ENCODE results near the gene ARHGAP27.
"Not testable (repeated sequence)": the region's sequence is repeated elsewhere in the genome, so short reads cannot be mapped to it uniquely, and the experiment has no call there.

The ARHGAP27 gene

GRCh38 chr17:45445901-45446743, 13.5 kb upstream of the ARHGAP27 start:
- not testable (repeated sequence) for DNase-seq (ENCODE audit: low read depth in 2 of 2)

DNA sequence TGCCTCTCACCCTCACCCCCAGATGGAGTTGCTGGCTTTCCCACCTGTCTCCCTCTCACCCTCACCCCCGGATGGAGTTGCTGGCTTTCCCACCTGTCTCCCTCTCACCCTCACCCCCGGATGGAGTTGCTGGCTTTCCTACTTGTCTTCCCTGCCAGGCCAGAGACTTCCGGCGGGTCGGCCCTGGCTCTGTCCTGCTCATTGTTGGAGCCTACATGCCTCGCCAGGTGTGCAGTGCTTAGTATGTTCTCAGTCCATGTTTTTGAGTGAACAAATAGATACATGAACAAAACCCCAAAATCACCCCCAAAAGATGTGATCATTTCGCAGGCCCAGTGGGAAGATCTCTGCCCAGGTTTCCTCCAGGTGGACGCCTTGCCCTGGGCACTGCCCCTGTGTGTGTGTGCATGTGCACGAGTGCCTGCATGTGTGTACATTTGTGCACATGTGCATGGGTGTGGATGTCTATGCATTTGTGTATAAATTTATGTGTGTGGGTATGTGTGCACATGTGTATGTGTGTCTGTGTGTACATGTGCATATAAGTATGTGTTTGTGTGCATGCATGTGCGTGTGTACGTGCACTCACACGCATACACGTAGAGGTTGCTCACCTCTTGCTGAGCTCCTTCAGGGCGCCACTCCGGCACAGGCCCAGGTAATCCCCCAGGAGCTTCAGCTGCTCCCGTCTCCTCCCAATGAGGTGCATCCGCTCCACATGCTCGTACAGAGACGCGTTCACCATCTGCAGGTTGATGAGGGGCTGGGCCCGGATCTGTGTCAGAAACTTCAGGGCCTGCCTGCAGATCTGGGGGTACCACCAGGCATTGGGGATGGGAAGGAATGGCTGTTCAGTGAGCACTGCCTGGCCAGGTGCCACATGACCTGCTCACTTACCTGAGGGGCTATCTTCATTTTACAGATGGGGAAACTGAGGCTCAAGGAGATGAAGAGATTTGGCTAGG, 12.5 kb upstream of the ARHGAP27 start:
- not testable (repeated sequence) for DNase-seq (ENCODE audit: low read depth in 2 of 2)

- DNase-seq (ENCODE audit: low read depth in 2 of 2), result not testable (repeated sequence)
These were observed 11.6 kb upstream of the ARHGAP27 start for GRCh38 chr17:45444301-45444700.

DNA sequence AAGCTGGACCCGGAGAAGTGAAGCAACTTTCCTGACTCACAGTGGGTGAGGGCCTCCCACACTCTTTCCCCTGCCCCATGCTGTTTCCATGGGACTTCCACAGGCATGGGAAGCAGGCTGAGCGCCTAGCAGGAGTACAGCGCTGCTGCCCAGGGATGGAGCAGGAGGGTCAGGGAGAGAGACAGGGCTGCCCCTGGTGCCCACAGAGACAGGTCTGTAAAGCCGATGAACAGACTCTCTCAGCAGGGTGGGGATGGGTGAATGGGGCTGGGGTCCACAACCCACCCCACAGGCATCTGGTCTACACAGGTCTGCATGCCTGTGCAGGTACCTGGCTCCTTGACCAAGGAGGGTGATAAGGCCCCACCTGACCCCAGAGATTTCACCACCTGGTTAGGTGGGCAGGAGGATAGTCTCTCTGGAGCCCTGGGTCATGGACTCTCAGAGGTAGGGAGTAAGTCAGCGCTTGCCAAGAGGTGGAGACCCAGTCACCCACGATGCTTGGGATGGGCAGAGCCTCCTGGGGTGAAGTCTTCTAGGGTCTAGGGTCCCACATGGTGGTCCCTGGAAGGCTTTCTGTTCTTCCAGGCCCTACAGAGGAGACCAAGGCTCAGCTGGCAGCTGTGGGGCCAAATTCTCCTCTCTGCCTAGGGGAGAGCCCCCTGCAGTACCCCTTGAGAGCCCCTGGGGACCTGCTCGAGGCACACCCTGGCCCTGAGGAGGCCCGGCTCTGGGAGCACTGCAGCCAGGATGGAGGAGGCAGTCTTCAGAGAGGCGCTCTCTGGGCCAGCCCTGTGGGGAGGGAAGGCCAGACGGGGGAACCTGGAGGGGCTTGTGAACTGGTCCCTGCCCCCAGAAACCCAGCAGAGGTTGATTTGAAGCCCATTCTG, 10.9 kb upstream of the ARHGAP27 start:
- DNase-seq (ENCODE audit: low read depth in 2 of 2), result not testable (repeated sequence)

DNA sequence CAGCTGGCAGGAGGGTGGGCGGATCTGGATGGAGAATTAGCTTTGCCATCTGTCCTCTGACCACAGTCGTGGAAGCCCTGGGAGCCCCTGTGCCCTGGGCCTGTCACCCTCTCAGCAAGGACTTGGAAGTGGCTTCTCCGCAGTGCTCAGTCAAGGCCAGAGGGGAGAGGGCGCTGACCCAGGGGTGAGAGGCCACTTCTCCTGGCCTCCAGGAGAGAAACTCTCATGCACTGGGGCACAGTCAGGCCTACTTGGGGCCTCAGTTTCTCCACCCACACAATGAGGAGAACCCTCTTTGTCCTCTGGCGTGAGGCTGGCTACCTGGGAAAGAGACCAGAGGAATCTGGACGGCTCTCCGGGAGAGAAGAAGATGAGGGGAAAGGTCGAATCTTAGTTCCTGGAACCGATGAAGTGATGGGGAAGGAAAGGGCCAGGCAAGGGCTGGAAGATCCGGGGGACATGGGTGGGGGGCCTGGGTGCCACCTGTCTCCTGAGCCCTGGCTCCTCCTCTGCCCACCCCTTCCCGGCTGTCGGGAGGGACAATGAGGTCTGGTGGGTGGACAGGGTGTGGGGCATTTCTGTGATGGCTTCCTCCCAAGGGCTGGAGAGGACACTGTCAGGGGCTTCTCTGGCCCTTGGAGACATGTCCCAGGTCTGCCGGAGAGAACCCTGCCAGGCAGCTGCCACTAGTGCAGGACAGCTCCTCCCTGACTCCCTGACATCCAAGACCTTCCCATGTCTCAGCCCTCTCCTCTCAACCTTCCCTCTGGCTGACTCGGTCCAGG, 9.0 kb upstream of the ARHGAP27 start:
- no peak for DNase-seq (ENCODE audit: low read depth in 2 of 2)

DNA sequence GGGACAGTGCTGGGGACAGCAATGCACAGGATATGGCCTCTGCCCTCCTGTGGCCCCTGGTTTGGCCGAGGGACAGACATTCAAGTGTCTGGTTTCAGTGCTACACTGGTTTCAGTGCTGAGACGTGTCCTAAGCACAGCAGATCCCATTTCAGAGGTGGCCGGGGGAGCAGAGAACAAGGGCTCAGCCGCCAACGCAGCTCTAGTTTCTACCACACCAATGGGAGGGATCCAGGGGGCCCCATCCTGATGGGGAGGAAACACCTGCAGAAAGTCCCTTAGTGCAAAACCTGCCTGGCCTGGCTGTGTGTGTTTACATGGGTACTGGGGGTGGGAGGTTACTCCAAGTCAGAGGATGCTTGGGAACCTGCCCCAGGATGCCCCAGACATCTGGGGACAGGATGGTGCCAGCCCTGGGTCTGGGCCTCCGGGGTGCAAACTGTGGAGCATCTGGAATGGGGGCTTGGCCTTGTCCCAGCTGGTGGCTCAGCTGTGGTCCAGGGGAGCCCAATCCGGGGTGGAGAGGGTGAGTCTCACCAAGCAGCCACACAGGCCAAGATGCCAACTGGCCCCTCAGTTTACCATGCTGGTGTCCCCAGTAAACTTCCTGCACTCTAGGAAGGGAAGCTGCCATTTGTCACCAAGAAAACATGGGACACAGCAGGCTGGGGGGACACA, 8.3 kb upstream of the ARHGAP27 start:
- DNase-seq (ENCODE audit: low read depth in 2 of 2), result not testable (repeated sequence)

- DNase-seq (ENCODE audit: low read depth in 2 of 2), result no peak
These were observed 7.6 kb upstream of the ARHGAP27 start for GRCh38 chr17:45440161-45440778.

GRCh38 chr17:45438931-45439610, 6.4 kb upstream of the ARHGAP27 start:
- DNase-seq (ENCODE audit: low read depth in 2 of 2), result no peak

- no peak for DNase-seq (ENCODE audit: low read depth in 2 of 2)
These were observed 5.0 kb upstream of the ARHGAP27 start for GRCh38 chr17:45437465-45438283.

GRCh38 chr17:45436625-45437464, 4.2 kb upstream of the ARHGAP27 start:
- no peak for DNase-seq (ENCODE audit: low read depth in 2 of 2)

DNA sequence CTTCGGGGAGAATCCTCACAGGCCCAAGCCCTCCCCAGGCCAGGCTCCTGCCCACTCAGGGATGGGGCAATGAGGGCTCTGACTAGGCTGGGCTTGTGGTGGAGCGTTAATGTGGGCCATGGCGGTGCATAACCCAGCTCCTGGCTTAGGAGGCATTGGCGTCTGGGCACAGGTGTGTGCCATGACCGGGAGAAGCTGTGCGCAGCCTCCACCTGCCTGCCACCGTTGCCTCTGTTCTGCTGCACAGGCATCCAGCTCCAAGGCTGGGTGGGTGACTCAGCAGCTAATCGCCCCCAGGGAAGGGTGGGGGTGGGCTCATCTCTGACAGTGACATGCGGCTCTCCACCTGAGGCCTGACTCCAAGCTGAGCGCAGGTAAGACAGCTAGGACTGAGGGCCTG, 3.5 kb upstream of the ARHGAP27 start:
- no peak for DNase-seq (ENCODE audit: low read depth in 2 of 2)

GRCh38 chr17:45435481-45435880, 2.8 kb upstream of the ARHGAP27 start:
- no peak for DNase-seq (ENCODE audit: low read depth in 2 of 2)

GRCh38 chr17:45433159-45433535, 477 bp upstream of the ARHGAP27 start:
- no peak for DNase-seq (ENCODE audit: low read depth in 2 of 2)

DNA sequence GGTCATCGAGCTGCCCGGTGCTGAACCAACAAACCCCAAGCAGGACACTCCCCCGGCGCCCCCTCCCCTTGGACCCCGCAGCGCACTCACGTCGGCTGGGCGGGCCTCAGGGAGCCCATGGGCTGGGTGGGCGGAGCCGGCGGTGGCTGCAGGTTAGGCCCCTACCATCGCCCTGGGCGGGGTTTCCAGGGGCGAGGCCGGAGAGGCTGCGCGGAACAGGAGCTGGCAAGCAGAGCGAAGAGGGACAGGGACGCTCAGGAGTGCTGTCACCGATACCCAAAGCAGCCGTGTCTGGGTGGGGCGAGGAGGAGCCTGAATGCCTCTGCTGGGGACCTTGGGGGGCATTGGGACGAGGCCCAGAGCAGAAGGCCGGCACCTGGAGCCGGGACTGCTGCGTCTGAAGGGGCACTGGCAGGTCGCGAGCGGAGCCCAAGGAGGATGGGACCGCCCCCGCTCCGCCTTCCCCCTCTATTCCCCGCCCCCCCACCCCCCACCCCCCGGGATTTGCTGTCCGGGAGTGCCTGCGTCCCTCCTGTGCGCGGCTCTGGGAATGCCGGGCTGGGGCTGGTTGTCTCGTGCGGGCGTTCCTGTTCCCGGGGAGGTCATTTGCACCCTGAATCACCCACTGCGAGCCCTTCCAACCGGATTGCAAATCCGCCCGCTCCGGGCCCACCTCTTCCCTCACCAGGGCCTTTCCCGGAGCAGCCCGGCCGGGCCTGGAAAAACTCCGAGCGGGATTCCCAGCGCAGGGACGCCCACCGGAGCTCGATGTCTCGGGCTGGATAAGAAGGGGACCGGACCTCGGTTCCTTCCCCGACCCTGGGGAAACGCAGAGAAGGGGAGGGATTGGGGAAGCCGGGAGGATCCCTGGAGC, 902 bp downstream of the ARHGAP27 start:
- peak; percentile 38 to 65 for DNase-seq (ENCODE audit: low read depth in 2 of 2)

- peak in 1 of 2 donors; percentile 33 for DNase-seq (ENCODE audit: low read depth in 2 of 2)
These were observed 1.7 kb downstream of the ARHGAP27 start for GRCh38 chr17:45430738-45431530.
